Endodermal cell (in vitro differentiated cells): Measurements from ENCODE around the gene PLAAT3. TPM values are rescaled to one million over a fixed set of nuclear protein-coding genes. Genes with fewer than 3 reads are reported as not detected.
A peak's percentile ranks its signal among the peaks of the same experiment; 100 is the strongest.
"Not testable (repeated sequence)": the region's sequence is repeated elsewhere in the genome, so short reads cannot be mapped to it uniquely, and the experiment has no call there.

Experiments
- DNase-seq: peaks from one replicate; pipeline ENCODE4 v3.0.0-alpha.2; 2017
- H3K27ac ChIP-seq: 2 replicates; pipeline ENCODE4 v1.5.1; 2013; ENCODE audit warnings: mild to moderate bottlenecking, low read depth, low read length, moderate library complexity
- H3K27me3 ChIP-seq: 2 replicates; pipeline ENCODE4 v1.6.1; 2013; ENCODE audit warnings: mild to moderate bottlenecking, low read length, moderate library complexity; ENCODE audit not compliant: insufficient read depth, control insufficient read depth, poor library complexity, severe bottlenecking
- H3K36me3 ChIP-seq: 2 replicates; pipeline ENCODE4 v1.7.0; 2013; ENCODE audit warnings: mild to moderate bottlenecking, low read length, moderate library complexity; ENCODE audit not compliant: control insufficient read depth, insufficient read depth
- H3K4me1 ChIP-seq: one replicate; pipeline ENCODE4 v1.7.0; 2013; ENCODE audit warnings: low read length; ENCODE audit not compliant: control insufficient read depth, insufficient read depth
- H3K4me3 ChIP-seq: 2 replicates; pipeline ENCODE4 v1.5.1; 2013; ENCODE audit warnings: mild to moderate bottlenecking, low read length, moderate library complexity
- H3K9ac ChIP-seq: 2 replicates; pipeline ENCODE4 v1.6.1; 2013; ENCODE audit warnings: mild to moderate bottlenecking, low read length, moderate library complexity; ENCODE audit not compliant: poor library complexity, severe bottlenecking; ENCODE audit errors: extremely low read depth
- H3K9me3 ChIP-seq: 2 replicates; pipeline ENCODE4 v1.6.1; 2013; ENCODE audit warnings: mild to moderate bottlenecking, low read length, moderate library complexity; ENCODE audit not compliant: control insufficient read depth
- H3K27ac Mint-ChIP-seq: 2 replicates; pipeline ENCODE4 v1.8.0; 2020; ENCODE audit warnings: mixed read lengths
- H3K27me3 Mint-ChIP-seq: 2 replicates; pipeline ENCODE4 v1.8.0; 2021; ENCODE audit warnings: mild to moderate bottlenecking, mixed read lengths; ENCODE audit not compliant: insufficient read depth
- H3K36me3 Mint-ChIP-seq: 2 replicates; pipeline ENCODE4 v1.8.0; 2020; ENCODE audit warnings: low read depth, mixed read lengths
- H3K4me1 Mint-ChIP-seq: 2 replicates; pipeline ENCODE4 v1.8.0; 2020; ENCODE audit warnings: mixed read lengths
- H3K4me3 Mint-ChIP-seq: 2 replicates; pipeline ENCODE4 v1.8.0; 2020; ENCODE audit warnings: mild to moderate bottlenecking, moderate library complexity, mixed read lengths
- H3K9me3 Mint-ChIP-seq: 2 replicates; pipeline ENCODE4 v1.8.0; 2020; ENCODE audit warnings: mild to moderate bottlenecking, mixed read lengths
- CTCF ChIP-seq: fragments of 200-600 bp; sonication (generic); conservative IDR thresholded peaks from 2 replicates; pipeline ENCODE4 v1.5.0; 2021; ENCODE audit warnings: antibody characterized with exemption, mild to moderate bottlenecking
- WGBS, 2 experiments: methylation state at CpG; one replicate each; pipeline versions ENCODE4 v1.1.5 to v1.1.7; 2013; ENCODE audit warnings: missing lambda C conversion rate in 2 of 2, mixed read lengths in 1 of 2; ENCODE audit not compliant: insufficient coverage in 1 of 2, insufficient read length in 1 of 2; 5-methylcytosine and 5-hydroxymethylcytosine counted together
- total RNA-seq, 2 donors: library from RNA; stranded (reverse); fragmentation: NEBNext Ultra II Directional in 1 of 2; extraction: Animal tissue kit (Norgen Biotek cat#: 25700) in 1 of 2; gene quantifications; 2 replicates in 1 of 2; 3 replicates in 1 of 2; pipeline ENCODE4 v1.2.1, GENCODE V29; 2021

Gene PLAAT3
- total RNA-seq, 2 donors from 2014 or later: 33.5 to 45.9 TPM

- DNase-seq: peak; percentile 10
- Mint-ChIP-seq H3K9me3 (no peaks in the 10 kb centered on the region), H3K27me3 (no peaks in the 10 kb centered on the region), H3K4me1 (peaks cover 15% of the 10 kb centered on the region), H3K36me3 (peaks cover 61% of the 10 kb centered on the region), H3K4me3 (no peak overlapping the region), H3K27ac (no peak overlapping the region)
- no peaks in the 10 kb centered on the region for H3K9me3 ChIP-seq
- H3K4me3 ChIP-seq: no peak overlapping the region
- 75 to 97% methylated on average over 2 to 3 of the region's 3 CpGs for WGBS, 2 experiments
- H3K36me3 ChIP-seq: peaks cover 70% of the 10 kb centered on the region
- H3K27ac ChIP-seq: no peak overlapping the region
- H3K4me1 ChIP-seq: peaks cover 6% of the 10 kb centered on the region
- H3K27me3 ChIP-seq: no peaks in the 10 kb centered on the region
- H3K9ac ChIP-seq: no peak overlapping the region
- TF ChIP-seq CTCF: peak; percentile 65
These were observed 25.1 kb upstream of the PLAAT3 start for GRCh38 chr11:63639199-63639832.

GRCh38 chr11:63638436-63638835, 24.2 kb upstream of the PLAAT3 start:
- WGBS, 2 experiments: 95 to 97% methylated on average over 5 to 8 of the region's 8 CpGs
- H3K27ac Mint-ChIP-seq, H3K9ac ChIP-seq, H3K9me3 Mint-ChIP-seq, H3K4me1 ChIP-seq, H3K4me3 Mint-ChIP-seq, H3K4me3 ChIP-seq, H3K27ac ChIP-seq, H3K9me3 ChIP-seq, H3K27me3 ChIP-seq, H3K27me3 Mint-ChIP-seq: not testable (repeated sequence)
- Mint-ChIP-seq H3K36me3 (peaks cover 56% of the 10 kb centered on the region), H3K4me1 (peaks cover 14% of the 10 kb centered on the region)
- peak; percentile 8 for DNase-seq
- peaks cover 64% of the 10 kb centered on the region for H3K36me3 ChIP-seq

GRCh38 chr11:63635762-63636465, 21.7 kb upstream of the PLAAT3 start:
- 60 to 69% methylated on average over 8 to 10 of the region's 10 CpGs for WGBS, 2 experiments
- H3K27ac Mint-ChIP-seq: no peak overlapping the region

More at GRCh38 chr11:63635762-63636465, 21.7 kb upstream of the PLAAT3 start:
- TF ChIP-seq CTCF: peak; percentile 96
- no peak overlapping the region for H3K9ac ChIP-seq
- H3K9me3 ChIP-seq: no peaks in the 10 kb centered on the region
- Mint-ChIP-seq H3K36me3 (peaks cover 53% of the 10 kb centered on the region), H3K9me3 (no peaks in the 10 kb centered on the region), H3K27me3 (no peaks in the 10 kb centered on the region), H3K4me3 (no peak overlapping the region), H3K4me1 (peaks cover 7% of the 10 kb centered on the region)
- no peaks in the 10 kb centered on the region for H3K27me3 ChIP-seq
- DNase-seq: peak; percentile 89
- peaks cover 58% of the 10 kb centered on the region for H3K36me3 ChIP-seq
- no peak overlapping the region for H3K27ac ChIP-seq
- no peaks in the 10 kb centered on the region for H3K4me1 ChIP-seq
- no peak overlapping the region for H3K4me3 ChIP-seq
